ENCODE data around the gene SLC38A5. TPM values are rescaled to one million over a fixed set of nuclear protein-coding genes. Genes with fewer than 3 reads are reported as not detected.

SLC38A5 gene
- polyA plus RNA-seq, 1 of the 3 experiments (the other 2 are of a cell fraction), result 0.33 TPM

DNA sequence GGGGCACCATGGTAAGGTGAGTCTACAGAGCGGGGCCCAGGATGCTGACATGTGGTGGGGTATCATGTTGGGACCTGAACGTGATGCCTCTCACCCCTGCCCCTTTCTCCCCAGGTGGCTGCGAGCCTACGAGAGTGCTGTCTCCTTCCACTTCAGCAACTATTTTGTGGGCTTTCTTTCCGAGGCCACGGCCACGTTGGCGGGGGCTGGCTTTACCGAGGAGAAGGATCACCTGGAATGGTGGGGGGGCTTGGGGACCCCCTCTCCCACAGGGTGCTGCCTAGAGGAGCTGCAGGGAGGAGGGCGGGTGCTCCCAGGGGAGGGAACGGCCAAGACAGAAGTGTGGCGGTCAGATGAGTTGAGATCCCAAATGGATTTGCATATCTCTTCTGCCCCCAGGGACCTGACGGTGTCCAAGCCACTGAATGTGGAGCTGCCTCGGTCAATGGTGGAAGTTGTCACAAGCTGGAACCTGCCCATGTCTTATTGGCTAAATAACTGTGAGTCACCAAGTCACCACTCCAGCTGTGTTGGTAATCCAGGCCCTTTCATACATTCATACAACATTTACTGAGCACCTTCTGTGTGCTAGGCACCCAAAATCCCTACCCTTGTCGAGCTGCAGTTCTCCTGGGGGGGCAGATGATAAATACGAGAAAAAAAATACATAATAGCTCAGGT, 44.2 kb upstream of the SLC38A5 start:
- Histone ChIP-seq H3K4me1 (ENCODE audit: control insufficient read depth in 1 of 2, insufficient read depth in 2 of 2, low read depth in 1 of 2, low read length in 1 of 2) (peaks cover 0 to 25% of the 10 kb centered on the region in 2 experiments; a peak in 1 of 4 replicates), H3K9ac (no peak overlapping the region), H3K4me2 (no peak overlapping the region), H3K9me3 (no peaks in the 10 kb centered on the region), H3K4me3 (ENCODE audit: low read depth in 2 of 2, low read length in 1 of 2) (no peak overlapping the region), H3K27me3 (ENCODE audit: insufficient read depth) (no peaks in the 10 kb centered on the region), H3K27ac (ENCODE audit: low read depth in 2 of 2, low read length in 1 of 2) (peak overlapping the region in 1 of 2 experiments; percentile 43; a peak in 2 of 4 replicates), H4K20me1 (ENCODE audit: insufficient read depth) (no peaks in the 10 kb centered on the region), H3F3A (replicated peaks; ENCODE audit: insufficient read depth) (no peaks in the 10 kb centered on the region), H3K9me2 (no peaks in the 10 kb centered on the region), H3K36me3 (replicated peaks in 1 of 2; ENCODE audit: control insufficient read depth in 1 of 2, insufficient read depth in 2 of 2, low read length in 1 of 2) (no peaks in the 10 kb centered on the region), H2AFZ (ENCODE audit: low read depth) (no peak overlapping the region), H3K79me2 (ENCODE audit: insufficient read depth) (no peaks in the 10 kb centered on the region)
- no peak for DNase-seq
- WGBS (ENCODE audit: low lambda C conversion rate), result 44% methylated on average over 15 of the region's 16 CpGs
- ChIA-PET POLR2A (no interaction called here), CTCF (interaction anchor here (0.8 kb wide), 1 partner anchor 439 kb away, joined by 3 read pairs; no protein-coding TSS in a partner anchor)
- TF ChIP-seq ELF1 (IDR thresholded peaks at IDR 0.05) (no peak), FOXJ3 (CRISPR knock-in tag; IDR thresholded peaks at IDR 0.05) (no peak), CHD2 (IDR thresholded peaks at IDR 0.05; ENCODE audit: low read length, partially characterized antibody) (no peak), EP300 (IDR thresholded peaks at IDR 0.05; ENCODE audit: borderline replicate concordance in 1 of 2, low read depth in 1 of 2, low read length in 1 of 2) (no peak), TCF12 (IDR thresholded peaks at IDR 0.05) (no peak), SIN3A (IDR thresholded peaks at IDR 0.05; ENCODE audit: borderline replicate concordance, low read depth, low read length) (no peak)
- TF ChIP-seq, protein P1, sequence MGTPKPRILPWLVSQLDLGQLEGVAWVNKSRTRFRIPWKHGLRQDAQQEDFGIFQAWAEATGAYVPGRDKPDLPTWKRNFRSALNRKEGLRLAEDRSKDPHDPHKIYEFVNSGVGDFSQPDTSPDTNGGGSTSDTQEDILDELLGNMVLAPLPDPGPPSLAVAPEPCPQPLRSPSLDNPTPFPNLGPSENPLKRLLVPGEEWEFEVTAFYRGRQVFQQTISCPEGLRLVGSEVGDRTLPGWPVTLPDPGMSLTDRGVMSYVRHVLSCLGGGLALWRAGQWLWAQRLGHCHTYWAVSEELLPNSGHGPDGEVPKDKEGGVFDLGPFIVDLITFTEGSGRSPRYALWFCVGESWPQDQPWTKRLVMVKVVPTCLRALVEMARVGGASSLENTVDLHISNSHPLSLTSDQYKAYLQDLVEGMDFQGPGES (IDR thresholded peaks at IDR 0.05; ENCODE audit: low read depth, low read length), result no peak

DNA sequence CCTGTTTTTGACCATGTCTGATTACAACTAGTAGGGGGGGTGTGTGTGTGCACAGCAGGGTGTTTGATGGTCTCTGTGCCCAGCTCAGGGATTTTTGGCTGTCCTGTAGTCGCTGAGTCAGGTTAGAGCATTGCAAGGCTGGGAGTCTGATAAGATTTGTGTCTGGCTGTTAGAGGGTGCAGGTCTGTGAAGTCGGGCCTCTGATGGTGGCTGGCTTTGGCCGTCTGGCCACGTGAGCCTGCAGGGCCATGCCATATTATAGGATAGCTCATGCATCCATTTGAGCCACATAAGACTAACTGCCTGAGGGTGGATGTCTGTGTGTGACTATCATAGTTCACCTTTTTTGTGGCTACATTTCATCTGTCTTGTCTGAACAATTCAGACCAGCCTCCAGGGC, 43.6 kb upstream of the SLC38A5 start:
- Histone ChIP-seq H3K4me3 (ENCODE audit: low read depth in 2 of 2, low read length in 1 of 2) (no peak overlapping the region), H3K9ac (no peak overlapping the region), H3K79me2 (ENCODE audit: insufficient read depth) (no peaks in the 10 kb centered on the region), H3K9me3 (no peaks in the 10 kb centered on the region), H3K9me2 (no peaks in the 10 kb centered on the region), H3K4me1 (ENCODE audit: control insufficient read depth in 1 of 2, insufficient read depth in 2 of 2, low read depth in 1 of 2, low read length in 1 of 2) (peaks cover 0 to 25% of the 10 kb centered on the region in 2 experiments; a peak in 1 of 4 replicates), H4K20me1 (ENCODE audit: insufficient read depth) (no peaks in the 10 kb centered on the region), H3F3A (replicated peaks; ENCODE audit: insufficient read depth) (no peaks in the 10 kb centered on the region), H2AFZ (ENCODE audit: low read depth) (no peak overlapping the region), H3K27me3 (ENCODE audit: insufficient read depth) (no peaks in the 10 kb centered on the region), H3K27ac (ENCODE audit: low read depth in 2 of 2, low read length in 1 of 2) (peak overlapping the region in 1 of 2 experiments; percentile 43; a peak in 2 of 4 replicates), H3K36me3 (replicated peaks in 1 of 2; ENCODE audit: control insufficient read depth in 1 of 2, insufficient read depth in 2 of 2, low read length in 1 of 2) (no peaks in the 10 kb centered on the region), H3K4me2 (no peak overlapping the region)
- DNase-seq, result no peak
- CTCF ChIA-PET, result no interaction called here
- POLR2A ChIA-PET, result no interaction called here
- 40% methylated on average over 4 of the region's 4 CpGs for WGBS (ENCODE audit: low lambda C conversion rate)
- TF ChIP-seq FOSL2 (IDR thresholded peaks at IDR 0.05; ENCODE audit: borderline replicate concordance, low read depth) (no peak), RFX5 (IDR thresholded peaks at IDR 0.05; ENCODE audit: low read length) (no peak), MAX (IDR thresholded peaks at IDR 0.05; ENCODE audit: low read depth) (no peak), MXI1 (IDR thresholded peaks at IDR 0.05; ENCODE audit: low read depth, low read length) (no peak), RAD21 (IDR thresholded peaks at IDR 0.05; ENCODE audit: low read length) (no peak), PBX3 (IDR thresholded peaks at IDR 0.05) (no peak), POLR2AphosphoS5 (IDR thresholded peaks at IDR 0.05; ENCODE audit: low read depth, low read length) (no peak), FOXM1 (IDR thresholded peaks at IDR 0.05; ENCODE audit: low read depth) (no peak), TAF1 (IDR thresholded peaks at IDR 0.05; ENCODE audit: borderline replicate concordance, low read depth, low read length) (no peak), TEAD4 (IDR thresholded peaks at IDR 0.05; ENCODE audit: borderline replicate concordance, insufficient read depth) (no peak), SIN3A (IDR thresholded peaks at IDR 0.05; ENCODE audit: borderline replicate concordance, low read depth, low read length) (no peak), NRF1 (IDR thresholded peaks at IDR 0.05; ENCODE audit: low read depth, low read length) (no peak), CHD2 (IDR thresholded peaks at IDR 0.05; ENCODE audit: low read length, partially characterized antibody) (no peak), TCF12 (IDR thresholded peaks at IDR 0.05) (no peak), SMC3 (IDR thresholded peaks at IDR 0.05; ENCODE audit: low read depth, low read length) (no peak), ELF1 (IDR thresholded peaks at IDR 0.05) (no peak), NFIC (IDR thresholded peaks at IDR 0.05; ENCODE audit: borderline replicate concordance) (no peak)
- TF ChIP-seq, protein P1 (IDR thresholded peaks at IDR 0.05; ENCODE audit: low read depth, low read length), result no peak
- TF ChIP-seq, protein P2, sequence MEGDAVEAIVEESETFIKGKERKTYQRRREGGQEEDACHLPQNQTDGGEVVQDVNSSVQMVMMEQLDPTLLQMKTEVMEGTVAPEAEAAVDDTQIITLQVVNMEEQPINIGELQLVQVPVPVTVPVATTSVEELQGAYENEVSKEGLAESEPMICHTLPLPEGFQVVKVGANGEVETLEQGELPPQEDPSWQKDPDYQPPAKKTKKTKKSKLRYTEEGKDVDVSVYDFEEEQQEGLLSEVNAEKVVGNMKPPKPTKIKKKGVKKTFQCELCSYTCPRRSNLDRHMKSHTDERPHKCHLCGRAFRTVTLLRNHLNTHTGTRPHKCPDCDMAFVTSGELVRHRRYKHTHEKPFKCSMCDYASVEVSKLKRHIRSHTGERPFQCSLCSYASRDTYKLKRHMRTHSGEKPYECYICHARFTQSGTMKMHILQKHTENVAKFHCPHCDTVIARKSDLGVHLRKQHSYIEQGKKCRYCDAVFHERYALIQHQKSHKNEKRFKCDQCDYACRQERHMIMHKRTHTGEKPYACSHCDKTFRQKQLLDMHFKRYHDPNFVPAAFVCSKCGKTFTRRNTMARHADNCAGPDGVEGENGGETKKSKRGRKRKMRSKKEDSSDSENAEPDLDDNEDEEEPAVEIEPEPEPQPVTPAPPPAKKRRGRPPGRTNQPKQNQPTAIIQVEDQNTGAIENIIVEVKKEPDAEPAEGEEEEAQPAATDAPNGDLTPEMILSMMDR (IDR thresholded peaks at IDR 0.05), result no peak

Measured in SK-N-SH (cell line).